Measurements from ENCODE around the gene UBE3D. TPM values are rescaled to one million over a fixed set of nuclear protein-coding genes. Genes with fewer than 3 reads are reported as not detected.
"Not testable (repeated sequence)": the region's sequence is repeated elsewhere in the genome, so short reads cannot be mapped to it uniquely, and the experiment has no call there.

Gene UBE3D
- total RNA-seq, 1 donor from 2014 or later = 4.4 TPM

DNA sequence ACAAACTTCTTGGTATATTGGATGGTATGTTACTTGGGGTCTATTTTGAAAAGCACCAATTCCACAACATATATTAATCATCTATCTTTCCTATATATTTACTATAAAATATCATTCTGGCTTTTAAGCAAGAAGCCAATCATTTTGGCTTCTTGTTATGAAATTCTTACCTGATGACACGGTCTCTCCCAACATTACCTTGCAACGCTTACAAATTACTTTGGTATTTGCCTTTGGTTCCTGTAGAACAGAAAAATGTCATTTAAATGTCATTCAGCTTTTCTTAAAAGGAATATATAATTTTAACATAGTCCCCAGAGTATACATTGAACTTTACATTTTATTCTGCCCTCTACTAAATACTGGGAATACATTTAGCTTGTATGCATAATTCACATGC is 27.4 kb downstream of the UBE3D start:
- Histone ChIP-seq H3K4me1 (no peaks in the 10 kb centered on the region), H3K9me3 (no peaks in the 10 kb centered on the region), H3K27me3 (no peaks in the 10 kb centered on the region), H3K27ac (no peak overlapping the region), H3K4me3 (no peak overlapping the region), H3K36me3 (no peaks in the 10 kb centered on the region)
- ATAC-seq (no peak), DNase-seq (no peak)
- TF ChIP-seq, protein P1, sequence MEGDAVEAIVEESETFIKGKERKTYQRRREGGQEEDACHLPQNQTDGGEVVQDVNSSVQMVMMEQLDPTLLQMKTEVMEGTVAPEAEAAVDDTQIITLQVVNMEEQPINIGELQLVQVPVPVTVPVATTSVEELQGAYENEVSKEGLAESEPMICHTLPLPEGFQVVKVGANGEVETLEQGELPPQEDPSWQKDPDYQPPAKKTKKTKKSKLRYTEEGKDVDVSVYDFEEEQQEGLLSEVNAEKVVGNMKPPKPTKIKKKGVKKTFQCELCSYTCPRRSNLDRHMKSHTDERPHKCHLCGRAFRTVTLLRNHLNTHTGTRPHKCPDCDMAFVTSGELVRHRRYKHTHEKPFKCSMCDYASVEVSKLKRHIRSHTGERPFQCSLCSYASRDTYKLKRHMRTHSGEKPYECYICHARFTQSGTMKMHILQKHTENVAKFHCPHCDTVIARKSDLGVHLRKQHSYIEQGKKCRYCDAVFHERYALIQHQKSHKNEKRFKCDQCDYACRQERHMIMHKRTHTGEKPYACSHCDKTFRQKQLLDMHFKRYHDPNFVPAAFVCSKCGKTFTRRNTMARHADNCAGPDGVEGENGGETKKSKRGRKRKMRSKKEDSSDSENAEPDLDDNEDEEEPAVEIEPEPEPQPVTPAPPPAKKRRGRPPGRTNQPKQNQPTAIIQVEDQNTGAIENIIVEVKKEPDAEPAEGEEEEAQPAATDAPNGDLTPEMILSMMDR (IDR thresholded peaks at IDR 0.05) = no peak
- intact Hi-C loops (cut with DNase I) = no loop called here

DNA sequence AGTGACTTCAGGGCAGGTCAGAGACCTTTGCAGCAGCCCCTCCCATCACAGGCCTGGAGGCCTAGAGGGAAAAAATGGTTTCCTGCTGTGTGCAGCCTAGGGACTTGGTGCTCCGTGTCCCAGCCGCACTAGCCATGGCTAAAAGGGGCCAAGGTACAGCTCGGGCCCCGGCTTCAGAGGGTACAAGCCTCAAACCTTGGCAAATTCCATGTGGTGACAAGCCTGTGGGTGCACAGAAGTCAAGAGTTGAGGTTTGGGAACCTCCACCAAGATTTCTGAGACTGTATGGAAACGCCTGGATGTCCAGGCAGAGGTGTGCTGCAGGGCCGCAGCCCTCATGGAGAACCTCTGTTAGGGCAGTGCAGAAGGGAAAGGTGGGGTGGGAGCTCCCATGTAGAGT is 34.0 kb downstream of the UBE3D start:
- Histone ChIP-seq H3K27me3 (no peaks in the 10 kb centered on the region), H3K4me1 (no peaks in the 10 kb centered on the region), H3K27ac (no peak overlapping the region), H3K4me3 (no peak overlapping the region), H3K9me3 (no peaks in the 10 kb centered on the region), H3K36me3 (no peaks in the 10 kb centered on the region)
- ATAC-seq (no peak), DNase-seq (no peak)
- TF ChIP-seq, protein P1 (IDR thresholded peaks at IDR 0.05) = no peak
- intact Hi-C loops (cut with DNase I) = no loop called here

DNA sequence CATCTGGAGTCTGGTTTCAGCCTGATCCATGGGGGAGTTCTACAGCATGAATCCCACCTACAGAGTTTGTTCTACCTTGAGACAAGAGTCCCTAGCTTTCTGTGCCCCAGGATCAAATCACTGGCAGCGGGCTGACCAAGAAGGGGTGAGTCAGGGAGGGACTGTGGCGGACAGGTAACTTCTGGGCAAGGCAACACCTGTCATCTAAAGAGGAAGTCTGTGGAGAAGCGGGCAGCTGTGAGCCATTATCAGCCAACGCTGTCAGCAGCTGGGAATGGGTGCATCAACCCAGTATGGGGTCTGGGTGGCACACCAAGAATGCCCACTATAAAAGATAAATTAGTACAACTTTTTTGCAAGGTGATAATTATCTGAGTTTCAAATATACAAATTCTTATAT is 45.9 kb downstream of the UBE3D start:
- ATAC-seq (no peak), DNase-seq (no peak)
- intact Hi-C loops (cut with DNase I) = no loop called here
- H3K9me3 ChIP-seq = no peaks in the 10 kb centered on the region
- no peaks in the 10 kb centered on the region for H3K4me1 ChIP-seq
- peaks cover 30% of the 10 kb centered on the region for H3K36me3 ChIP-seq
- H3K4me3 ChIP-seq = no peak overlapping the region
- no peaks in the 10 kb centered on the region for H3K27me3 ChIP-seq
- H3K27ac ChIP-seq = no peak overlapping the region
- TF ChIP-seq, protein P1 (IDR thresholded peaks at IDR 0.05) = no peak

DNA sequence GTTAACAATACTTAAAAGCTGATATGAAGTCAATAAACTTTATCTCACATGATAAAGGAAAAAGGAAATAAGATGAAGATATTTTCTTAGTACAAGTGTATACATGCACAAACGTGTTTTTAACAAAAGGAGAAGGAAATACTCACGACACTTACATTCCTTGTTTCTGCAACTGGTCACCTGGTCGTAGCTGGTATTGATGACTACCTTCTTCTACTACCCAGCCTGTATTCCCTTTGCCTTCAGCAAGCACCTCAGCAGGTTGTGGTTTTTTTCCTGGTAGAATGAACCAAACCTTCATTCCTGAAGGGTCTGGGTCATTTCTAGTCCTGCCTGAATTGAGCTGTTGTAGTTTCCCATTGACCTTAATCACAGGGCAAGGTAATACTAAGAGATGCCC is 54.5 kb downstream of the UBE3D start:
- H3K4me1 ChIP-seq; H3K36me3 ChIP-seq; H3K9me3 ChIP-seq; H3K27ac ChIP-seq; H3K27me3 ChIP-seq; DNase-seq; ATAC-seq; intact Hi-C loops (cut with DNase I); H3K4me3 ChIP-seq: not testable (repeated sequence)

DNA sequence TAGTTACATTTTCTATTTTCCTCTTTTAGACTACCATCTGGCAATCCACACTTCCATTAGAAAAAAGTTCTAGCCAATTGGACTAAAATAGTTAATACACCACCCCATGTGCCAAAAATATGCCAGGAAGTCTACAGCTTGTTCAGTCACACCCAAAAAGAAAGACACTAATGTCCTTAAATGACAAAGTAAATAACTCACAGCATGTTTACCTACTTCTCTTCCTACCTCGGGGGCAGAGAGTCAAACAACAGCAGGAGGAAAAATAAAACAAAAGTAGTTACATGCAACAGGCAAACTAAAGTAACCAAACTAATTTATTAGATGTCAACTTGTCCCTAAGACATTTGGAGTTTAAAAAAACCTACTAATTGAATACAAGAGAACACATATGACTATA is 57.0 kb downstream of the UBE3D start:
- Histone ChIP-seq H3K27ac (no peak overlapping the region), H3K36me3 (no peaks in the 10 kb centered on the region), H3K4me3 (no peak overlapping the region), H3K9me3 (no peaks in the 10 kb centered on the region), H3K27me3 (no peaks in the 10 kb centered on the region), H3K4me1 (peaks cover 7% of the 10 kb centered on the region)
- intact Hi-C loops (cut with DNase I) = no loop called here
- ATAC-seq (no peak), DNase-seq (no peak)
- TF ChIP-seq, protein P1 (IDR thresholded peaks at IDR 0.05) = no peak

DNA sequence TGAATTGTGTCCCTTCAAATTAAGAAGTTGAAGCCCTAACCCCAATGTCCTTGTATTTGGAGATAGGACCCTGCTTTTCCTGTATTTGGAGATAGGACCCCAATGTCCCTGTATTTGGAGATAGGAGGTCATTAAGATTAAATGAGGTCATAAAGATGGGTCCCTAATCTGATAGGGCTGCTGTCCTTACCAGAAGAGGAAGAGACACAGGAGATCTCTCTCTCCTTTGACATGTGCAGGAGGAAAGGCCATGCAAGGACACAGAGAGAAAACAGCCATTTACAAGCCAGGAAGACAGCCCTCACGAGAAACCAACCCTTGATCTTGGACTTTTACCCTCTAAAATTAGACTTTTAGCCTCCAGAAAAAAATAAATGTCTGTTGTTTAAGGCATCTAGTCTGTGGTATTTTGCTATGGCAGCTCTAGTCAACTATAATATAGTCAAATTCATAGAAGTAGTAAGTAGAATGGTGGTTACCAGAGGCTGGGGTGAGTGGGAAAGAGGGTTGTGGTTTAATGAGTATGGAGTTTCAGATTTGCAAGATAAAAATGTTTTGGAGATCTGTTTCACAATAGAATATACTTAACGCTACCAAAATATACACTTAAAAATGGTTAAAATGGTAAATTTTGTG is 59.3 kb downstream of the UBE3D start:
- Histone ChIP-seq H3K9me3 (no peaks in the 10 kb centered on the region), H3K36me3 (no peaks in the 10 kb centered on the region), H3K27me3 (no peaks in the 10 kb centered on the region), H3K4me3 (no peak overlapping the region), H3K4me1 (peaks cover 7% of the 10 kb centered on the region), H3K27ac (no peak overlapping the region)
- DNase-seq (no peak), ATAC-seq (no peak)
- TF ChIP-seq, protein P1 (IDR thresholded peaks at IDR 0.05) = no peak
- intact Hi-C loops (cut with DNase I) = no loop called here
